ENCODE results near the gene AQP6. TPM values are rescaled to one million over a fixed set of nuclear protein-coding genes. Genes with fewer than 3 reads are reported as not detected.

Gene AQP6
- total RNA-seq, 1 experiment from 2014 or later: 0.09 TPM

DNA sequence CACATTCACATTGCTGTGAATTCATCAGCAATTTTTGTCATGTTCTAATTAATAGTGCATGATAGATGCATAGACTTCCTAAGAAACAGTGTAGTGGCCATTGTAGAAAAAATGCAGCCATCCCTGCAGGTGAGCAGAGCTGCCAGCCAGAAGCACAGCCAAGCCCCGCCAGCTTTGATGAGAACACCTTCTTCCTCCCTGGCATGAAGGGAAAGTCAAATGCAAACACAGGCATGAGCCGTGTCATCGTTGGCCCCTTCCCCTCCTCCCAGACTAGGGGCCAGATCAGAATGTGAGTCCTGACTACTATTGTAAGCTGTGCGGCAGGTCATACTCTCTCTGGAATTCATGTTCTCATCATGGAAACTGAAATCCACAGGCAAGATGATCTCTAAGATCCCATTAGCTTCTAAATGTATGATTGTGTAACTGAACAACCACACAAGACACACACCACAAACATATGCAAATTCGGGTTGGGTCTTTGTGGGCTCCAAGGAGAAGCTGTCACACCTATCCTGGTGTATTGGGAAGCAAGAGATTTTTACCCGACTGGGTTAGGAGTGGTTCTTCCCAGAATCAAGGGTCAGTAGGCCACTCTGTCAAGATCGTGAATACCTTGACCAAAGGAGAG, 25.0 kb upstream of the AQP6 start (continued):
- TF ChIP-seq SOX15 (CRISPR knock-in tag; IDR thresholded peaks at IDR 0.05): no peak
- TF ChIP-seq NR1H2 (CRISPR knock-in tag; IDR thresholded peaks at IDR 0.05): no peak
- TF ChIP-seq, protein P1, sequence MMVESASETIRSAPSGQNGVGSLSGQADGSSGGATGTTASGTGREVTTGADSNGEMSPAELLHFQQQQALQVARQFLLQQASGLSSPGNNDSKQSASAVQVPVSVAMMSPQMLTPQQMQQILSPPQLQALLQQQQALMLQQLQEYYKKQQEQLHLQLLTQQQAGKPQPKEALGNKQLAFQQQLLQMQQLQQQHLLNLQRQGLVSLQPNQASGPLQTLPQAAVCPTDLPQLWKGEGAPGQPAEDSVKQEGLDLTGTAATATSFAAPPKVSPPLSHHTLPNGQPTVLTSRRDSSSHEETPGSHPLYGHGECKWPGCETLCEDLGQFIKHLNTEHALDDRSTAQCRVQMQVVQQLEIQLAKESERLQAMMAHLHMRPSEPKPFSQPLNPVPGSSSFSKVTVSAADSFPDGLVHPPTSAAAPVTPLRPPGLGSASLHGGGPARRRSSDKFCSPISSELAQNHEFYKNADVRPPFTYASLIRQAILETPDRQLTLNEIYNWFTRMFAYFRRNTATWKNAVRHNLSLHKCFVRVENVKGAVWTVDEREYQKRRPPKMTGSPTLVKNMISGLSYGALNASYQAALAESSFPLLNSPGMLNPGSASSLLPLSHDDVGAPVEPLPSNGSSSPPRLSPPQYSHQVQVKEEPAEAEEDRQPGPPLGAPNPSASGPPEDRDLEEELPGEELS (CRISPR knock-in tag; IDR thresholded peaks at IDR 0.05): no peak

DNA sequence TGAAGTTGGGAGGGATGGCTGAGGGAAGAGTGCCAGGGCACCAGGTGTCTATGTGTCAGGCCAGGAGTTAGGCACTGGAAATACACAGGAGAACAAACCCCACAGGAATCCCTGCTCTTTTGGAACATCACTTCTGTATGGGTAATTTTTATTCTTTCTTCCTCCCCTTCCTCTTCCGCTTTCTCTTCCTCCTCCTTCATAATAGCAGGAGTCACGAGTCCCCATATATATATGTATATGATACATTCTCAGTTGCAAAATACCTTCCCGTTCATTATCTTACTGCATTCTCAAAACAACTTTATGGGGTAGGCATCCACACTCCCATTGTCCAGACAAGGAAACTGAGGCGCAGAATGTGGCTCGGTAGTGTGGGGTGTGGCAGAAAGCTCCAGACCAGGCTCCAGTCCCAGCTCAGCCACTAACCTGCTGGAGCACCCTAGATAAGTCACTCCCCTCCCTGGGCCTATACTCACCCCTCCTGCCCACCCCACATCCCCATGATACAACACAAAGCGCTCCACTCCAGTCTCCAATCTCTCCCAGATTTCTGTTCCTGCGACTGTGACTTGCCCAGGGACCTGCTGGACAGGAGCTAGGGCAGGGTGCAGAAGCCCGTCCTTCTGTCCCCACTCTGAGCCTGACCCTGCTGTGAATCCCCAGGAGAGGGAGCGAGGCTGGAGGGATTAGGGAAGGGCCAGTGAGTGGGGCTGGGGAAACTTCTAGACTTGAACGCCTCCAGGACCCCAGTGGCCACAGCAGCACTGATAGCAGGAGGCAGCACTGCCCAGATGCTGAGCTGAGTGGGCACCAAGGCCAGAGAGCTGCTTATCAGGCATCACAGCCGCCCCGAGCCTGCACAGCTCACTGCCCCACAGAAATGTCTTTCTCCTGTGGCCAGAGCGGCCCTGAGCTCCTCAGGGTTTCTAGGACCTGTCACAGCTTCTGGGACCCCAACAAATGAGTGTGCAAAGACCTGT, 23.6 kb upstream of the AQP6 start:
- Mint-ChIP-seq H3K36me3 (no peaks in the 10 kb centered on the region), H3K27me3 (ENCODE audit: low read depth) (peaks cover 9% of the 10 kb centered on the region; the same call in 1 of the 2 replicates), H3K9me3 (no peaks in the 10 kb centered on the region), H3K4me3 (no peak overlapping the region), H3K4me1 (peaks cover 27% of the 10 kb centered on the region), H3K27ac (no peak overlapping the region)
- ATAC-seq (no peak), DNase-seq (ENCODE audit: low spot score) (no peak)
- ChIA-PET POLR2A (no interaction called here), CTCF (interaction anchor here (0.6 to 8.2 kb wide), 7 partner anchors 10 to 162 kb away, joined by 3 to 168 read pairs (median 4); partner anchors contain the start of genes AQP5 and AQP6)
- no peak for TF ChIP-seq ZNF423 (CRISPR knock-in tag; IDR thresholded peaks at IDR 0.05)
- no peak for TF ChIP-seq JUN (CRISPR knock-in tag; IDR thresholded peaks at IDR 0.05)

DNA sequence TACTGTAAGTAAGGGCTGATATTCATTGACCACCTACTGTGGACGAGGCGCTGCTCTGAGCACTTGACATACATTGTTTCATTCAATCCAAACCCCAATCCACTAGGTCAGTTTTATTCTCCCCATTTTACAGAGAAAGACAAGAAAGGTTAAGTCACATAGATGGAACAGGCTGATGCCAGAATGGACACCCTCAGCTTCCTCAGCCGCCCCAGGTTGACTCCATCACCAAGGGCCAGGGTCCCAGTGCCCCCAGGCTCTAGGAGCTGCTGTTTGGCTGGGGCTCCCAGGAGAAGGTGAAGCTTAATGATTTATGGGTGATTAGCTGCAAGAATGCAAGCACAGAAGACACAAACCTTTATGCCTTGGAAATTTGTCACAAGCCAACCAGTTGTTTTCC, 22.9 kb upstream of the AQP6 start:
- ChIA-PET CTCF (interaction anchor here (1.1 to 8.2 kb wide), 6 partner anchors 10 to 162 kb away, joined by 3 to 168 read pairs (median 6); partner anchors contain the start of genes AQP5 and AQP6), POLR2A (no interaction called here)
- no peak for ATAC-seq
- DNase-seq (ENCODE audit: low spot score): no peak
- H3K27me3 Mint-ChIP-seq (ENCODE audit: low read depth): peaks cover 10% of the 10 kb centered on the region; the same call in 1 of the 2 replicates
- H3K9me3 Mint-ChIP-seq: no peaks in the 10 kb centered on the region
- H3K36me3 Mint-ChIP-seq: no peaks in the 10 kb centered on the region
- no peak overlapping the region for H3K4me3 Mint-ChIP-seq
- no peak overlapping the region for H3K27ac Mint-ChIP-seq
- peaks cover 26% of the 10 kb centered on the region for H3K4me1 Mint-ChIP-seq
- TF ChIP-seq, protein P2, sequence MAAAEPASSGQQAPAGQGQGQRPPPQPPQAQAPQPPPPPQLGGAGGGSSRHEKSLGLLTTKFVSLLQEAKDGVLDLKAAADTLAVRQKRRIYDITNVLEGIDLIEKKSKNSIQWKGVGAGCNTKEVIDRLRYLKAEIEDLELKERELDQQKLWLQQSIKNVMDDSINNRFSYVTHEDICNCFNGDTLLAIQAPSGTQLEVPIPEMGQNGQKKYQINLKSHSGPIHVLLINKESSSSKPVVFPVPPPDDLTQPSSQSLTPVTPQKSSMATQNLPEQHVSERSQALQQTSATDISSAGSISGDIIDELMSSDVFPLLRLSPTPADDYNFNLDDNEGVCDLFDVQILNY (CRISPR knock-in tag; IDR thresholded peaks at IDR 0.05): no peak
- TF ChIP-seq, protein P3, sequence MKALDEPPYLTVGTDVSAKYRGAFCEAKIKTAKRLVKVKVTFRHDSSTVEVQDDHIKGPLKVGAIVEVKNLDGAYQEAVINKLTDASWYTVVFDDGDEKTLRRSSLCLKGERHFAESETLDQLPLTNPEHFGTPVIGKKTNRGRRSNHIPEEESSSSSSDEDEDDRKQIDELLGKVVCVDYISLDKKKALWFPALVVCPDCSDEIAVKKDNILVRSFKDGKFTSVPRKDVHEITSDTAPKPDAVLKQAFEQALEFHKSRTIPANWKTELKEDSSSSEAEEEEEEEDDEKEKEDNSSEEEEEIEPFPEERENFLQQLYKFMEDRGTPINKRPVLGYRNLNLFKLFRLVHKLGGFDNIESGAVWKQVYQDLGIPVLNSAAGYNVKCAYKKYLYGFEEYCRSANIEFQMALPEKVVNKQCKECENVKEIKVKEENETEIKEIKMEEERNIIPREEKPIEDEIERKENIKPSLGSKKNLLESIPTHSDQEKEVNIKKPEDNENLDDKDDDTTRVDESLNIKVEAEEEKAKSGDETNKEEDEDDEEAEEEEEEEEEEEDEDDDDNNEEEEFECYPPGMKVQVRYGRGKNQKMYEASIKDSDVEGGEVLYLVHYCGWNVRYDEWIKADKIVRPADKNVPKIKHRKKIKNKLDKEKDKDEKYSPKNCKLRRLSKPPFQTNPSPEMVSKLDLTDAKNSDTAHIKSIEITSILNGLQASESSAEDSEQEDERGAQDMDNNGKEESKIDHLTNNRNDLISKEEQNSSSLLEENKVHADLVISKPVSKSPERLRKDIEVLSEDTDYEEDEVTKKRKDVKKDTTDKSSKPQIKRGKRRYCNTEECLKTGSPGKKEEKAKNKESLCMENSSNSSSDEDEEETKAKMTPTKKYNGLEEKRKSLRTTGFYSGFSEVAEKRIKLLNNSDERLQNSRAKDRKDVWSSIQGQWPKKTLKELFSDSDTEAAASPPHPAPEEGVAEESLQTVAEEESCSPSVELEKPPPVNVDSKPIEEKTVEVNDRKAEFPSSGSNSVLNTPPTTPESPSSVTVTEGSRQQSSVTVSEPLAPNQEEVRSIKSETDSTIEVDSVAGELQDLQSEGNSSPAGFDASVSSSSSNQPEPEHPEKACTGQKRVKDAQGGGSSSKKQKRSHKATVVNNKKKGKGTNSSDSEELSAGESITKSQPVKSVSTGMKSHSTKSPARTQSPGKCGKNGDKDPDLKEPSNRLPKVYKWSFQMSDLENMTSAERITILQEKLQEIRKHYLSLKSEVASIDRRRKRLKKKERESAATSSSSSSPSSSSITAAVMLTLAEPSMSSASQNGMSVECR (CRISPR knock-in tag; IDR thresholded peaks at IDR 0.05; ENCODE audit: borderline replicate concordance): no peak
- TF ChIP-seq ZNF219 (CRISPR knock-in tag; IDR thresholded peaks at IDR 0.05; ENCODE audit: borderline replicate concordance) (no peak), ZNF416 (CRISPR knock-in tag; IDR thresholded peaks at IDR 0.05) (no peak), GRHL2 (CRISPR knock-in tag; IDR thresholded peaks at IDR 0.05; ENCODE audit: insufficient replicate concordance, severe bottlenecking) (no peak), IRF2 (CRISPR knock-in tag; IDR thresholded peaks at IDR 0.05; ENCODE audit: borderline replicate concordance, low read depth) (no peak), NR3C1 (CRISPR knock-in tag; conservative IDR thresholded peaks at IDR 0.05; ENCODE audit: low read depth) (no peak), SOX15 (CRISPR knock-in tag; IDR thresholded peaks at IDR 0.05) (no peak), SP1 (CRISPR knock-in tag; conservative IDR thresholded peaks at IDR 0.05) (no peak), OVOL2 (CRISPR knock-in tag; IDR thresholded peaks at IDR 0.05; ENCODE audit: borderline replicate concordance) (no peak), RELA (CRISPR knock-in tag; IDR thresholded peaks at IDR 0.05; ENCODE audit: borderline replicate concordance) (no peak)
- TF ChIP-seq, protein P4, sequence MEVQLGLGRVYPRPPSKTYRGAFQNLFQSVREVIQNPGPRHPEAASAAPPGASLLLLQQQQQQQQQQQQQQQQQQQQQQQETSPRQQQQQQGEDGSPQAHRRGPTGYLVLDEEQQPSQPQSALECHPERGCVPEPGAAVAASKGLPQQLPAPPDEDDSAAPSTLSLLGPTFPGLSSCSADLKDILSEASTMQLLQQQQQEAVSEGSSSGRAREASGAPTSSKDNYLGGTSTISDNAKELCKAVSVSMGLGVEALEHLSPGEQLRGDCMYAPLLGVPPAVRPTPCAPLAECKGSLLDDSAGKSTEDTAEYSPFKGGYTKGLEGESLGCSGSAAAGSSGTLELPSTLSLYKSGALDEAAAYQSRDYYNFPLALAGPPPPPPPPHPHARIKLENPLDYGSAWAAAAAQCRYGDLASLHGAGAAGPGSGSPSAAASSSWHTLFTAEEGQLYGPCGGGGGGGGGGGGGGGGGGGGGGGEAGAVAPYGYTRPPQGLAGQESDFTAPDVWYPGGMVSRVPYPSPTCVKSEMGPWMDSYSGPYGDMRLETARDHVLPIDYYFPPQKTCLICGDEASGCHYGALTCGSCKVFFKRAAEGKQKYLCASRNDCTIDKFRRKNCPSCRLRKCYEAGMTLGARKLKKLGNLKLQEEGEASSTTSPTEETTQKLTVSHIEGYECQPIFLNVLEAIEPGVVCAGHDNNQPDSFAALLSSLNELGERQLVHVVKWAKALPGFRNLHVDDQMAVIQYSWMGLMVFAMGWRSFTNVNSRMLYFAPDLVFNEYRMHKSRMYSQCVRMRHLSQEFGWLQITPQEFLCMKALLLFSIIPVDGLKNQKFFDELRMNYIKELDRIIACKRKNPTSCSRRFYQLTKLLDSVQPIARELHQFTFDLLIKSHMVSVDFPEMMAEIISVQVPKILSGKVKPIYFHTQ (CRISPR knock-in tag; IDR thresholded peaks at IDR 0.05): no peak
- TF ChIP-seq, protein P5, sequence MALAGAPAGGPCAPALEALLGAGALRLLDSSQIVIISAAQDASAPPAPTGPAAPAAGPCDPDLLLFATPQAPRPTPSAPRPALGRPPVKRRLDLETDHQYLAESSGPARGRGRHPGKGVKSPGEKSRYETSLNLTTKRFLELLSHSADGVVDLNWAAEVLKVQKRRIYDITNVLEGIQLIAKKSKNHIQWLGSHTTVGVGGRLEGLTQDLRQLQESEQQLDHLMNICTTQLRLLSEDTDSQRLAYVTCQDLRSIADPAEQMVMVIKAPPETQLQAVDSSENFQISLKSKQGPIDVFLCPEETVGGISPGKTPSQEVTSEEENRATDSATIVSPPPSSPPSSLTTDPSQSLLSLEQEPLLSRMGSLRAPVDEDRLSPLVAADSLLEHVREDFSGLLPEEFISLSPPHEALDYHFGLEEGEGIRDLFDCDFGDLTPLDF (CRISPR knock-in tag; IDR thresholded peaks at IDR 0.05): no peak

All from WTC11 (cell line).